ENCODE data around the gene STX18. TPM values are rescaled to one million over a fixed set of nuclear protein-coding genes. Genes with fewer than 3 reads are reported as not detected.
"Not testable (repeated sequence)": the region's sequence is repeated elsewhere in the genome, so short reads cannot be mapped to it uniquely, and the experiment has no call there.

The STX18 gene
- total and polyA plus RNA-seq, 2 donors from 2014 or later: 37.2 to 66.8 TPM

DNA sequence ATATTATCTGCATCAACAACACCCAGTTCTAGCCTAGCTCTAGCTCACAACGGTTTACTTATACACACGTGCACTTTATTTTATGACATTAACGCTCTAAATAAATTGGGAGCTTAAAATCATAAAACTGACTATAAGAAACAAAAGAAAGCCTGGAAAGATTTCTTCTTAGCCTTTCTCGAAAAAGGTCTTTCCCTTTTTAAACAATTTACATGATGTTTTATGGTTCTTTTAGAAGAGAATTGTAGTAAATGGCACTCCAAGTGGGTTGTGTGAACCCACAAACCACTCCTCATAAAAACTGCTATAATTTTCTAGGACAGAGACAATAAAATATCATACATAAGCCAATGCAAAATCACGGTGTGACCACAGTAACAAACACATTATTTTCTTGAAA is 23.1 kb downstream of the STX18 start:
- H3K9ac ChIP-seq (ENCODE audit: low read length in 3 of 3): no peak overlapping the region
- H3K27me3 ChIP-seq (ENCODE audit: control insufficient read depth, insufficient read depth, low read length): no peaks in the 10 kb centered on the region
- H3K4me3 ChIP-seq (ENCODE audit: low read length in 3 of 3): no peak overlapping the region
- TF ChIP-seq, protein P1, sequence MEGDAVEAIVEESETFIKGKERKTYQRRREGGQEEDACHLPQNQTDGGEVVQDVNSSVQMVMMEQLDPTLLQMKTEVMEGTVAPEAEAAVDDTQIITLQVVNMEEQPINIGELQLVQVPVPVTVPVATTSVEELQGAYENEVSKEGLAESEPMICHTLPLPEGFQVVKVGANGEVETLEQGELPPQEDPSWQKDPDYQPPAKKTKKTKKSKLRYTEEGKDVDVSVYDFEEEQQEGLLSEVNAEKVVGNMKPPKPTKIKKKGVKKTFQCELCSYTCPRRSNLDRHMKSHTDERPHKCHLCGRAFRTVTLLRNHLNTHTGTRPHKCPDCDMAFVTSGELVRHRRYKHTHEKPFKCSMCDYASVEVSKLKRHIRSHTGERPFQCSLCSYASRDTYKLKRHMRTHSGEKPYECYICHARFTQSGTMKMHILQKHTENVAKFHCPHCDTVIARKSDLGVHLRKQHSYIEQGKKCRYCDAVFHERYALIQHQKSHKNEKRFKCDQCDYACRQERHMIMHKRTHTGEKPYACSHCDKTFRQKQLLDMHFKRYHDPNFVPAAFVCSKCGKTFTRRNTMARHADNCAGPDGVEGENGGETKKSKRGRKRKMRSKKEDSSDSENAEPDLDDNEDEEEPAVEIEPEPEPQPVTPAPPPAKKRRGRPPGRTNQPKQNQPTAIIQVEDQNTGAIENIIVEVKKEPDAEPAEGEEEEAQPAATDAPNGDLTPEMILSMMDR (IDR thresholded peaks at IDR 0.05; ENCODE audit: borderline replicate concordance, extremely low read depth, insufficient read depth): no peak
- H3K9me3 ChIP-seq (ENCODE audit: control insufficient read depth in 2 of 3, insufficient read depth in 1 of 3, low read length in 3 of 3): no peaks in the 10 kb centered on the region
- FAIRE-seq: no peak
- no peak for DNase-seq
- H3K4me1 ChIP-seq (ENCODE audit: control insufficient read depth in 2 of 3, insufficient read depth in 2 of 3, low read depth in 1 of 3, low read length in 3 of 3): peaks cover 0 to 4% (median 0%) of the 10 kb centered on the region in 3 donors
- intact Hi-C loops (cut with DNase I): no loop called here
- H3K27ac ChIP-seq (ENCODE audit: low read depth in 2 of 2, low read length in 2 of 2): no peak overlapping the region
- H3K36me3 ChIP-seq (ENCODE audit: control insufficient read depth in 2 of 3, insufficient read depth in 3 of 3, low read length in 3 of 3): peaks cover 0 to 2% (median 0%) of the 10 kb centered on the region in 3 donors

DNA sequence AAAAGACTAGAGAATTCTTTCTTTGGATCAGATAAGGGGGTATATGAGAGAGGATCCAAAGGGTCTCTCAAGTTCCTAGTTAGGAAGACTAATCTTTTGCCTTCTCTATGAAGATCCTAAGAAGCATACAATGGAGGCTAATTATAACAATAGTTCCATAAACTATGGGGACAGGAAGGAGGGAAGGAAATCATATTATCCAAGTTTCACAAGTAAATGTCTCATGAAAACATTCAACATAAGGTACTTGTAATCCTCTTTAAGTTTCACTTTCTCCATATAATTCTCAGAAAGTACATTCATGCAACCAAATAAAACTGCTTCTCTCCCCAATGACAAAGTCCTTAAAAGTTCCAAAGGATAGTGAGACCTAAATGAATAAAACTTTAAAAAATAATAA is 27.1 kb downstream of the STX18 start:
- intact Hi-C loops (cut with DNase I): no loop called here
- DNase-seq (no peak), FAIRE-seq (no peak)
- no peak overlapping the region for H3K4me3 ChIP-seq (ENCODE audit: low read length in 3 of 3)
- no peak overlapping the region for H3K27ac ChIP-seq (ENCODE audit: low read depth in 2 of 2, low read length in 2 of 2)
- no peaks in the 10 kb centered on the region for H3K9me3 ChIP-seq (ENCODE audit: control insufficient read depth in 2 of 3, insufficient read depth in 1 of 3, low read length in 3 of 3)
- no peaks in the 10 kb centered on the region for H3K27me3 ChIP-seq (ENCODE audit: control insufficient read depth, insufficient read depth, low read length)
- TF ChIP-seq, protein P1 (IDR thresholded peaks at IDR 0.05; ENCODE audit: borderline replicate concordance, extremely low read depth, insufficient read depth): no peak
- H3K36me3 ChIP-seq (ENCODE audit: control insufficient read depth in 2 of 3, insufficient read depth in 3 of 3, low read length in 3 of 3): peaks cover 0 to 2% (median 0%) of the 10 kb centered on the region in 3 donors
- H3K9ac ChIP-seq (ENCODE audit: low read length in 3 of 3): no peak overlapping the region
- H3K4me1 ChIP-seq (ENCODE audit: control insufficient read depth in 2 of 3, insufficient read depth in 2 of 3, low read depth in 1 of 3, low read length in 3 of 3): no peaks in the 10 kb centered on the region

DNA sequence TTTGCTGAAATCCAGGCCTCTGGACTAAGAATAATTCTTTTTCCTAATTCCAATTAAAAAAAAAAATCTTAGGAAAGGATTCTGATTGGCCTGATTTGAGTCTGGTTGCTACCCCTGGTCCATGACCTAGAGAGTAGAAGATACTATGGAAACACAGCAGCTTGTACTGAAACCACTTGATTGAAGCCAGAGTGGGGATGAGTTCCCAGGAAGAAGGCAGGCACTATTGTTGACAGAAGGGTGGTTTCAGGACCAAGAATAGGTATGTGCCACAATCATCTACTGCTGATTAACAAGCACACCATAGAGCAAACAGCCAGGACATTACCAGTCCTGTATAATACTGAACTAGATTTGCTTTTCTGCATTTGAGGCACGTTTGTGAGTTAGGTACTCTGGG is 29.6 kb downstream of the STX18 start:
- Histone ChIP-seq H3K27ac (ENCODE audit: low read depth in 2 of 2, low read length in 2 of 2) (no peak overlapping the region), H3K27me3 (ENCODE audit: control insufficient read depth, insufficient read depth, low read length) (no peaks in the 10 kb centered on the region), H3K4me3 (ENCODE audit: low read length in 3 of 3) (no peak overlapping the region), H3K4me1 (ENCODE audit: control insufficient read depth in 2 of 3, insufficient read depth in 2 of 3, low read depth in 1 of 3, low read length in 3 of 3) (no peaks in the 10 kb centered on the region), H3K9me3 (ENCODE audit: control insufficient read depth in 2 of 3, insufficient read depth in 1 of 3, low read length in 3 of 3) (no peaks in the 10 kb centered on the region), H3K36me3 (ENCODE audit: control insufficient read depth in 2 of 3, insufficient read depth in 3 of 3, low read length in 3 of 3) (peaks cover 0 to 2% (median 0%) of the 10 kb centered on the region in 3 donors), H3K9ac (ENCODE audit: low read length in 3 of 3) (no peak overlapping the region)
- TF ChIP-seq, protein P1 (IDR thresholded peaks at IDR 0.05; ENCODE audit: borderline replicate concordance, extremely low read depth, insufficient read depth): no peak
- FAIRE-seq (no peak), DNase-seq (no peak)
- intact Hi-C loops (cut with DNase I): no loop called here

DNA sequence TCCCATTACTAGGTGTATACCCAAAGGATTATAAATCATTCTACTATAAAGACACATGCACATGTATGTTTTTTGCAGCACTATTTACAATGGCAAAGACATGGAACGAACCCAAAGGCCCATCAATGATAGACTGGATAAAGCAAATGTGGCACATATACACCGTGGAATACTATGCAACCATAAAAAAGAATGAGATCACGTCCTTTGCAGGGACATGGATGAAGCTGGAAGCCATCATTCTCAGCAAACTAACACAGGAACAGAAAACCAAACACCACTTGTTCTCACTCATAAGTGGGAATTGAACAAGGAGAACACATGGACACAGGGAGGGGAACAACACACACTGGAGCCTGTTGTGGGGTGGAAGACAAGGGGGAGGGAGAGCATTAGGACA is 31.2 kb downstream of the STX18 start:
- H3K9me3 ChIP-seq (ENCODE audit: control insufficient read depth in 2 of 3, insufficient read depth in 1 of 3, low read length in 3 of 3); H3K36me3 ChIP-seq (ENCODE audit: control insufficient read depth in 2 of 3, insufficient read depth in 3 of 3, low read length in 3 of 3); H3K27me3 ChIP-seq (ENCODE audit: control insufficient read depth, insufficient read depth, low read length); DNase-seq; H3K4me1 ChIP-seq (ENCODE audit: control insufficient read depth in 2 of 3, insufficient read depth in 2 of 3, low read depth in 1 of 3, low read length in 3 of 3); intact Hi-C loops (cut with DNase I); H3K4me3 ChIP-seq (ENCODE audit: low read length in 3 of 3); H3K27ac ChIP-seq (ENCODE audit: low read depth in 2 of 2, low read length in 2 of 2); H3K9ac ChIP-seq (ENCODE audit: low read length in 3 of 3); FAIRE-seq: not testable (repeated sequence)
